Caki2 (cell line): ENCODE data around the gene TYROBP. TPM values are rescaled to one million over a fixed set of nuclear protein-coding genes. Genes with fewer than 3 reads are reported as not detected.
"Not testable (repeated sequence)": the region's sequence is repeated elsewhere in the genome, so short reads cannot be mapped to it uniquely, and the experiment has no call there.

Experiments used
- DNase-seq: peaks from one replicate; pipeline ENCODE4 v3.0.0-alpha.2; 2015; ENCODE audit warnings: low read depth
- in situ Hi-C: cut with HindIII; loops from 2 replicates; pipeline ENCODE4 v1.10.0; 2016; ENCODE audit warnings: low sequenced_read_pairs, low pct_unique_long_range_greater_than_20kb, mixed read lengths
- total RNA-seq: library from RNA; depleted of rRNA; stranded (reverse); fragments of >200 nt; shearing (Covaris generic); gene quantifications from 2 replicates; pipeline ENCODE4 v1.2.3, GENCODE V29; 2014; ENCODE audit warnings: low replicate concordance; rRNA removed

Gene TYROBP
- not detected in 2 replicates for total RNA-seq

DNA sequence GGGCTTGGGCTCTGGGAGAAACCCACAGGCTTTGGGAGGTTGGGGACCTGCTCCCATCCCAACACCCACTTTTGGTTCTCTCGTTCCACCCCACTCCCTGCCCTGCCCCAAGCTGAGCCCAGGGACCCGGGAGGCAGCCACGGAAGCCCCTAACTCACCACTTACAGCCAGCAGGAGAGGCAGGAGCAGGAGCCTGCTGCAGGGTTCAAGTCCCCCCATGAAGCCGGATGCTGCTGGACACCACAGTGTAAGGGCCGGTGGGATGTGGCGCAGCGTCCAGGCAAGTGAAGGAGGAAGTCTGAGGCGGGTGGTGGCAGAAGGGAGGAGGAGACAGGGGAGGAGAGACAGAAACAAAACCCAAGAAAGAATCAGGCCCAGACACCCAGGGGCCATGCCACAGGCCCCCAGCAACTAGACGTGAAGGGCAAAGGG is at the start of gene TYROBP:
Gene TYROBP (minus strand): TSS at position 286 of the 432 bp plus-strand sequence. CDS start 67 bp downstream, at position 219.
- DNase-seq, result no peak
- in situ Hi-C loops, result no loop called here

GRCh38 chr19:35957411-35957810 is 49.3 kb upstream of the TYROBP start:
- in situ Hi-C loops, DNase-seq: not testable (repeated sequence)

DNA sequence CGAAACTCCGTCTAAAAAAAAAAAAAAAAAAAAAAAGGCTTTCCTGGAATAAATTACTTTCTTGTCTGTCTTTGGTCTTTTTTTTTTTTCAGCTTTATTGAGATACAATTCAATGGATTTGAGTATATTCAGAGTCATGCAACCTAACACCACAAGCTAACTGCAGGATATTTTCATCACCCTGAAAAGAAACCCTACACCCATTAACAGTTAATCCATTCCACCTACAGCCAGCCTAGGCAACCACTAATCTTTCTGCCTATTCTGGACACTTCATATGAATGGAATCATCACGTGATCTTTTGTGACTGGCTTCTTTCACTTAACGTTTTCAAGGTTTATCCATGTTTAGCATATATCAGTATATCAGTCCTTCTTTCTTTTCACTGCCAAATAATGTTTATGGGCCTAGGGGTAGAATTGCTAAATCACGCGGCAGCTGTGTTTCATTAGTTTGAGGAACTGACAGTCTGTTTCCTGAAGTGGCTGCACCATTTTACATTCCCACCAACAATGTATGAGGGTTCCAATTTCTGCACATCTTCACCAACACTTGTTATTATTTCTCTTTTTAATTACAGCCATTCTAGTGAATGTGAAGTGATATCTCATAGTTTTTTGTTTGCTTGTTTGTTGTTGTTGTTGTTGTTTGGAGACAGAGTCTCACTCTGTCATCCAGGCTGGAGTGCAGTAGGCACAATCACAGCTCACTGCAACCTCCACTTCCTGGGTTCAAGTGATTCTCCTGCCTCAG is 48.0 kb upstream of the TYROBP start:
- DNase-seq, result no peak
- in situ Hi-C loops, result no loop called here

GRCh38 chr19:35949131-35949530 is 41.0 kb upstream of the TYROBP start:
- in situ Hi-C loops, result no loop called here
- no peak for DNase-seq

DNA sequence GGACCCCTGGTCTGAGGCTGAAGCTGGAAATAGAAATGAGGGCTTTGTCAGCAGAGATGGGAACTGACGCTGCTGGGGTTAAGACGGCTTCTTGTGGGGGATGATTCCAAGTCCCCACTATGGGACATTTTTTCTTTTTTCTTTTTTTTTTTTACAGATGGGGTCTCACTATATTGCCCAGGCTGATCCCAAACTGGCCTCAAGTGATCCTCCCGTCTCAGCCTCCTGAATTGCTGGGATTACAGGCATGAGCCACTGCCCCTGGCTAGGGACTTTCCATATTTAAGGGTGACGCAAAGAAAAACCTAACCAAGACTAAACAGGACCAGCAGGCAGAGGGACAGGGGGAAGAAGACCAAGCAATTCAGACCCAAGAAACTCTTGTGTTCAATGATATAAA is 38.1 kb upstream of the TYROBP start:
- in situ Hi-C loops, result no loop called here
- no peak for DNase-seq

DNA sequence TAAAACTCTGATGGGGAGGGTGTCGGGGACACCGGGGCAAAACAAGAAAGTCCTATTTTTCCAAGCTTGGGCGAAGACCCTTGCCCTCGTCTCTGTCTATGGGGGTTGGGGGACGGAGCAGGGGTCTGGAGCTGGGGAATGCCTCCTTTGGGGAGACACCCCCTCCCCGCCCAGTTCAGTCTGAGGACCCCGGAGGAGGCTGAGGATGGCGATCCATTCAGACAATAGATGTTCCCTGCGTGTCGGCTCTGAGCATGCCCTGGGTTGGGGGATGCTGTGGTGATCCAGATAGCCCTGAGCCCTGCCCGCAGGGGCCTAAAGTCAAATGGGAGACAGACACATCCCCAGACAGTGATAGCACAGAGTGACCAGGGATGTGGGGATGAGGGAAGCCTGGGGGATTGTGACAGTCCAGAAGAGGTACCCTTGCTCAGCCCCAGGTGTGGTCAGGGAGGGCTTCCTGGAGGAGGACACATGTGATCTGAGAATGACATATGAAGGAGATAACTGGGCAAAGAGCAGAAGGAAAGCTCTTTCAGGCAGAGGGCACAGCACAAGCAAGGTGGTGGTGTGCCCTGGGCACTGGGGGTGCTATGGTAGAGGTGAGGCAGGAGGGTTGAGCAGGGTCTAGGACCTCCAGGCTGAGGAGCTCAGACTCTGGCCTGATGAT is 37.2 kb upstream of the TYROBP start:
- no peak for DNase-seq
- in situ Hi-C loops, result no loop called here

DNA sequence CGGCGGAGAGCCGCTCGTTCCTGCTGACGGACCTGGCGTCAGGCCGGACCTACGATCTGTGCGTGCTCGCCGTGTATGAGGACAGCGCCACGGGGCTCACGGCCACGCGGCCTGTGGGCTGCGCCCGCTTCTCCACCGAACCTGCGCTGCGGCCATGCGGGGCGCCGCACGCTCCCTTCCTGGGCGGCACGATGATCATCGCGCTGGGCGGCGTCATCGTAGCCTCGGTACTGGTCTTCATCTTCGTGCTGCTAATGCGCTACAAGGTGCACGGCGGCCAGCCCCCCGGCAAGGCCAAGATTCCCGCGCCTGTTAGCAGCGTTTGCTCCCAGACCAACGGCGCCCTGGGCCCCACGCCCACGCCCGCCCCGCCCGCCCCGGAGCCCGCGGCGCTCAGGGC is 36.5 kb upstream of the TYROBP start:
- DNase-seq, result no peak
- in situ Hi-C loops, result no loop called here

DNA sequence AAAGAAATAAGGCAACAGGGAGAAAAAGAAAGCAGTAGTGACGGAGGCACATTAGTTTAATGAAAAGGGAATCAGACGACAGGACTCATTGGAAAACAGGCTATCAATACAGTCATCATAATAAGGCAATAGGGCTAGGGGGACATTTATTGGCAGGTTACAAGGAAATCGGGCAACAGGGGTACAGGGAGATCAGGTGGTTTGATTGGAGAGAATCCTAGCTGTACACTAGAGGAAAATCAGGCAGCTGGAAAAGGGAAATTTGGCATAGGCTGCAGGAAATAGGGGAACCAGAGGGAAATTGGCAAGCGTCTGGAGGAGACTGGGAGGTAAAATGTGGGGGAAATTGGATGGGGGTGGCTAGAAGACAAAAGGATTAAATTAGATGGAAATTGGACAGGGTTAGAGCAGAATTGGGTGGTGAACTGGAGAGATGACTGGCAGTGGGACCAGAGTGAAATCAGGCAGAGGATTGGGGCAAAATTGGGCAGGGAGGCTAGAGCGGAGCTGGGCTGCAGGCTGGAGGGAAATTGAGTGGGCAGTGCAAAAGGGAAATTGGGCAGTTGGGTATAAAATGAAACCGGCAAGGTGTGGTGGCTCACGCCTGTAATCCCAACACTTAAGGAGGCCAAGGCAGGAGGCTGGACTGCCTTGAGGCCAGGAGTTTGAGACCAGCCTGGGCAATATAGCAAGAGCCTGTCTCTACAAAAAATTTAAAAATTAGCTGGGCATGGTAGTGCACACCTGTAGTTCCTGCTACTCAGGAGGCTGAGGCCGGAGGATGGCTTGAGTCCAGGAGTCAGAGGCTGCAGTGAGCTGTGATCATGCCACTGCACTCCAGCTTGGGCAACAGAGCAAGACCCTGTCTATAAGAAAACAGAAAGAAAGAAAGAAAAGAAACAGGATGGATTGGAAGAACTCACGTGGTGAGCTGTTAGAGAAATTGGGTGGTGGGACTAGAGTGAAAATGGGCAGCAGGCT is 35.5 kb upstream of the TYROBP start:
- no peak for DNase-seq
- in situ Hi-C loops, result no loop called here

- in situ Hi-C loops, result no loop called here
- DNase-seq, result no peak
Measured at GRCh38 chr19:35942235-35942634, 34.1 kb upstream of the TYROBP start.

DNA sequence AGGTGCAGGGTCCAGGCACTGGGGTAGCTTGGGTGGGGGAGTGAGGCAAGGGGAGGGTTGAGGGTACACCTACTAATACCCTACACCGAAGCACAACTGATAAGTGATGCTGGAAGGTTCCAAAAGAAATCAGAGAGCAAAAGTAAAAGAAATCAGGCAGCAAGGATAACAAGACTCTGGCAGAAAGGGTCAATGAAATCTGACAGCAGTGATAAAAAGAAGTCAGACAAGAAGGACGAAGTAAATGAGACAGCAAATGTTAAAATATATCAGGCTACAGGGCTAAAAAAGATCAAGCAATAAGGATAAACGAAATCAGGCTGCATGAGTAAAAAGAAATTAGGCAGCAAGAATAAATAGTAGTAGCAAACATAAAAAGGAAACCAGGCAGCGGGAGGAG is 32.7 kb upstream of the TYROBP start:
- in situ Hi-C loops, result no loop called here
- DNase-seq, result no peak

DNA sequence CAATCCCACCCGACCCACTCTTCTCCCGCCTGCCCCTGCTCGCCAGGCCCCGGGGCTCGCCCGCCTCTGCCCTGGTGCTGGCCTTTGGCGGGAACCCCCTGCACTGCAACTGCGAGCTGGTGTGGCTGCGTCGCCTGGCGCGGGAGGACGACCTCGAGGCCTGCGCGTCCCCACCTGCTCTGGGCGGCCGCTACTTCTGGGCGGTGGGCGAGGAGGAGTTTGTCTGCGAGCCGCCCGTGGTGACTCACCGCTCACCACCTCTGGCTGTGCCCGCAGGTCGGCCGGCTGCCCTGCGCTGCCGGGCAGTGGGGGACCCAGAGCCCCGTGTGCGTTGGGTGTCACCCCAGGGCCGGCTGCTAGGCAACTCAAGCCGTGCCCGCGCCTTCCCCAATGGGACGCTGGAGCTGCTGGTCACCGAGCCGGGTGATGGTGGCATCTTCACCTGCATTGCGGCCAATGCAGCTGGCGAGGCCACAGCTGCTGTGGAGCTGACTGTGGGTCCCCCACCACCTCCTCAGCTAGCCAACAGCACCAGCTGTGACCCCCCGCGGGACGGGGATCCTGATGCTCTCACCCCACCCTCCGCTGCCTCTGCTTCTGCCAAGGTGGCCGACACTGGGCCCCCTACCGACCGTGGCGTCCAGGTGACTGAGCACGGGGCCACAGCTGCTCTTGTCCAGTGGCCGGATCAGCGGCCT is 32.1 kb upstream of the TYROBP start:
- no peak for DNase-seq
- in situ Hi-C loops, result no loop called here

DNA sequence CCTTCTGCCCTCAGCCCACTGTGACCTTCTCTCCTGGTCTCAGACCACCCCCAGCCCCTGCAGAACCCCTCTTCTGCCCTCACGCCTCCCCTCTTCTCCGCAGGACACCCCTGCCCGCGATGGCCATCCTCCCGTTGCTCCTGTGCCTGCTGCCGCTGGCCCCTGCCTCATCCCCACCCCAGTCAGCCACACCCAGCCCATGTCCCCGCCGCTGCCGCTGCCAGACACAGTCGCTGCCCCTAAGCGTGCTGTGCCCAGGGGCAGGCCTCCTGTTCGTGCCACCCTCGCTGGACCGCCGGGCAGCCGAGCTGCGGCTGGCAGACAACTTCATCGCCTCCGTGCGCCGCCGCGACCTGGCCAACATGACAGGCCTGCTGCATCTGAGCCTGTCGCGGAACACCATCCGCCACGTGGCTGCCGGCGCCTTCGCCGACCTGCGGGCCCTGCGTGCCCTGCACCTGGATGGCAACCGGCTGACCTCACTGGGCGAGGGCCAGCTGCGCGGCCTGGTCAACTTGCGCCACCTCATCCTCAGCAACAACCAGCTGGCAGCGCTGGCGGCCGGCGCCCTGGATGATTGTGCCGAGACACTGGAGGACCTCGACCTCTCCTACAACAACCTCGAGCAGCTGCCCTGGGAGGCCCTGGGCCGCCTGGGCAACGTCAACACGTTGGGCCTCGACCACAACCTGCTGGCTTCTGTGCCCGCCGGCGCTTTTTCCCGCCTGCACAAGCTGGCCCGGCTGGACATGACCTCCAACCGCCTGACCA is 31.4 kb upstream of the TYROBP start:
- in situ Hi-C loops, result no loop called here
- no peak for DNase-seq

- no peak for DNase-seq
- in situ Hi-C loops, result no loop called here
Measured at GRCh38 chr19:35938282-35939224, 30.5 kb upstream of the TYROBP start.

DNA sequence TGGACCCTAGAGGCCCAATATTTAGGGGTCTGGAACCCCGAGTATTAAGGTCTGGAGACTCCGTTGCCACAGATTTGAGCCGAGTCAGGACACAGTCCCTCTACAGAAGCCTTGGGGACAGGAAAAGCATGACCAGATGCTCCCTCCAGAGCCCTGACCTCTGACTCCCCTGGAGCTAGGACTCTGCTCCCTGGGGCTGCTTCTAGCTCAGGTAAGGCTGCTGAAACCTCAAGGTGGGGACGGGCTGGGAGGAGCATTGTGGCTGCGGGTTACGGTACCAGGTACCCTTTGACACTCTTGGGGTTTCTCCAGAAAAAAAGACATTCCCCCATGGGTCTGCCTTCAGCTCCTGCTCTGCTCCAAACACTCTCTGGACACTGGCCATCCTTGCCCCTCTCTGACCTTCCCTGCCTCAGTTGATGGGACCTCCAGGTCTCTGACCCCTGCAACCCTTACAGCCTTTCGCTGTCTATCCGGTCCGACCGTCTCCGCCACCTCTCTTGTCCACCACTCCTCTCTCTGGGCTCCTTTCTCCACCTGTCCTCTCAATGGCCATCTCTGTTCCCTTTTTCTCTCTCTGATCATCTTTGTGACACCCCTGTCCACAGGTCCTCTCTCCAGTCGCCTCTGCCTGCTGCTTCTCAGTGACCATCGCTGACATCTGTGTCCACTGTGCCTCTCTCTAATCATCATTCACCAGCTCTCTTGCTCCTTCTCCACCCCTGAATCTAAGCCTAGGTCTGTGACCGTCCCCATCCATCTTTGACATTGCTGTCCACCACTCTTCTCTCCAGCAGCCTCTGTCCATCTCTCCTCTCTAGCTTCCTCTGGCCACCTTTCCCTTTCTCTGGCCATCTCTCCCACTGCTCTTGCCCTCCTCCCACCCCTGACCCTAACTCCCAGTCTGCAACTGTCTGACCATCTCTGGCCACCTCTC is 29.5 kb upstream of the TYROBP start:
- no peak for DNase-seq
- in situ Hi-C loops, result no loop called here

DNA sequence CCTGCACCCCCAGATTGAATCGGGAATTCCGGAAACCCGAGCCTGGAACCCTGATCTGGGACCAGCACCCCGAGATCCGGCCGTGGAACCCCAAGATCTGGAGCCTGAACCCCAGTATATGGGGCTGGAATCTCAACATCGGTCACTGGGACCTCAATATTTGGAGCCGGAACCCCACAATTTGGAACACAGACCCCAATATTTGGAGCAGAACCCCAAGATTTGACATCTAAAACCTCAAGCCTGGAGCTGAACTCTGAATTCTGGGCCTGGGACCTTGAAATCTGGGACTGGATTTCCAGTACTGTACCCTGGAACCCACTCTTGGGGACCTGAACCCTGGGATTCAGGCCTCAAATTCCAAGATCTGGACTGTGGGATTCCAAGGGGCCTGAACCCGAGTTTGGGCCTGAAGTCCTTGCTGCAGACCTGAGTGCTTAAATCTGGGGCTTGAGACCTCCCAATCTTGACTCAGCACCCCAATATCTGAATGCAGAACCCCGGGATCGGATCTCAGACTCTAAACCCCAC is 28.7 kb upstream of the TYROBP start:
- DNase-seq, result no peak
- in situ Hi-C loops, result no loop called here
